DOHH2 (cell line): ENCODE measurements around the gene GNG8.
A peak's percentile ranks its signal among the peaks of the same experiment; 100 is the strongest.

ENCODE experiments used
- H3F3A ChIP-seq: fragments of 200-600 bp; sonication (generic), shearing (Covaris generic); 2 replicates; pipeline ENCODE4 v1.6.0; 2016; ENCODE audit warnings: antibody characterized with exemption, mild to moderate bottlenecking; ENCODE audit not compliant: control insufficient read depth, insufficient read depth
- H3K27ac ChIP-seq: fragments of 200-600 bp; sonication (generic); 2 replicates; pipeline ENCODE4 v1.5.1; 2014; ENCODE audit warnings: low read depth, mild to moderate bottlenecking, low read length, moderate library complexity
- H3K27me3 ChIP-seq: fragments of 200-600 bp; sonication (generic); 2 replicates; pipeline ENCODE4 v1.6.1; 2014; ENCODE audit warnings: mild to moderate bottlenecking, low read length, mixed read lengths; ENCODE audit not compliant: control insufficient read depth
- H3K36me3 ChIP-seq: fragments of 200-600 bp; sonication (generic); 2 replicates; pipeline ENCODE4 v1.6.1; 2014; ENCODE audit warnings: mild to moderate bottlenecking, low read length, moderate library complexity, mixed read lengths; ENCODE audit not compliant: control insufficient read depth
- H3K4me1 ChIP-seq: fragments of 200-600 bp; sonication (generic); 2 replicates; pipeline ENCODE4 v1.6.1; 2014; ENCODE audit warnings: mild to moderate bottlenecking, low read length, mixed read lengths; ENCODE audit not compliant: control insufficient read depth
- H3K4me2 ChIP-seq: fragments of 200-600 bp; sonication (generic); 2 replicates; pipeline ENCODE4 v1.6.0; 2014; ENCODE audit warnings: mild to moderate bottlenecking, low read length, moderate library complexity
- H3K4me3 ChIP-seq: fragments of 200-600 bp; sonication (generic); 2 replicates; pipeline ENCODE4 v1.5.1; 2014; ENCODE audit warnings: mild to moderate bottlenecking, low read length, mixed read lengths
- H3K79me2 ChIP-seq: fragments of 200-600 bp; sonication (generic); 2 replicates; pipeline ENCODE4 v1.6.1; 2014; ENCODE audit warnings: mild to moderate bottlenecking, low read length, mixed read lengths; ENCODE audit not compliant: control insufficient read depth
- H3K9me2 ChIP-seq: fragments of 200-600 bp; sonication (generic); replicated peaks from 2 replicates; pipeline ENCODE4 v1.6.1; 2014; ENCODE audit warnings: mild to moderate bottlenecking, low read length, mixed read lengths; ENCODE audit not compliant: control insufficient read depth
- H3K9me3 ChIP-seq: fragments of 200-600 bp; sonication (generic); 2 replicates; pipeline ENCODE4 v1.6.1; 2014; ENCODE audit warnings: antibody characterized with exemption, low read length, mixed read lengths; ENCODE audit not compliant: control insufficient read depth, insufficient read depth
- H4K20me1 ChIP-seq: fragments of 200-600 bp; sonication (generic); 2 replicates; pipeline ENCODE4 v1.6.0; 2014; ENCODE audit warnings: low read depth, mild to moderate bottlenecking, antibody characterized with exemption, low read length, moderate library complexity; ENCODE audit not compliant: control insufficient read depth, insufficient read depth
- EZH2phosphoT487 ChIP-seq: fragments of 200-600 bp; sonication (generic); IDR thresholded peaks from 2 replicates; pipeline ENCODE4 v1.6.1; 2017; ENCODE audit warnings: borderline replicate concordance, mild to moderate bottlenecking, antibody characterized with exemption, low read length, moderate library complexity, mixed read lengths
- TF ChIP-seq, protein P1 (sequence below): fragments of 200-600 bp; sonication (generic); IDR thresholded peaks from one replicate; pipeline ENCODE4 v1.5.1; 2014; ENCODE audit warnings: antibody characterized with exemption, mild to moderate bottlenecking, low read depth, low read length; ENCODE audit not compliant: poor library complexity, severe bottlenecking

Gene GNG8

DNA sequence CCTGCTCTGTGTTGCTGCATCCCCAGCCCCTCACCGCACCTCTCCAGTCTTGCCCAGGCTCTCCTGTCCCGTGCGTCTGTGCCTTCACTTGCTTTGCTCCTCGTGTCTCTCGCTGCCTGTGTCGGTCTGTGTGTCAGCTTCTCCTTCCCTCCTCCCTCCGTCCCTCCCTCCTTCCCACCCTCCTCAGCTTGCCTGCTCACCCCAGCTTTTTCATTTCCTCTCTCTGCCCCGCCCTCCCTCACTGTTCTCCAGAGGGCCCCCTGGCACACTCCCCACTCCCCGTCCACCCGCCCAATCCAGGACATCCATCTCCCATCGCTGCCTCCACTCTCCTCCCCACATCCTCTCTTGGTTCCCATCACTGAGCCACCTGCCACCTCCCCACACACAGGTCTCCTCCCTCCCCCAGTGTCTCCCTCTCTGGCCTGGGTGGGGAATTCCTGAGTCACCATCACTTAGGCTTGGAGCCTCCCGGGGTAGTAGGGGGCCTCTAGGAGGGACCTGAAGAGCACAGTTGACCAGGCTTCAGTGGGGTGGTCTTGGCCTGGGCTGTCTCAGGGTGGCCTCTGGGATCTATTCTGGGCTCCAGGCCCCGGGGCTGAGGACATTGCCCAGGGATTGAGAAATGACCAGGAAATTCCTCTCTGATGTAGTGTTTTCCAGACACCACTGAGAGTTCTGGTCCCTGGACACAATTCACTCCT, 10.9 kb downstream of the GNG8 start, which contains the start of gene PTGIR:
Gene PTGIR (minus strand): TSS at position 132 of the 704 bp plus-strand sequence. CDS start 864 bp downstream, outside the sequence.
- peak within 1 kb of the TSS; percentile 56 for H3K4me2 ChIP-seq
- H3K27ac ChIP-seq: no peak within 1 kb of the TSS
- H4K20me1 ChIP-seq: no peaks in the 10 kb centered on the region
- H3K27me3 ChIP-seq: peaks cover 5% of the 10 kb centered on the region
- TF ChIP-seq EZH2phosphoT487: no peak
- TF ChIP-seq, protein P1, sequence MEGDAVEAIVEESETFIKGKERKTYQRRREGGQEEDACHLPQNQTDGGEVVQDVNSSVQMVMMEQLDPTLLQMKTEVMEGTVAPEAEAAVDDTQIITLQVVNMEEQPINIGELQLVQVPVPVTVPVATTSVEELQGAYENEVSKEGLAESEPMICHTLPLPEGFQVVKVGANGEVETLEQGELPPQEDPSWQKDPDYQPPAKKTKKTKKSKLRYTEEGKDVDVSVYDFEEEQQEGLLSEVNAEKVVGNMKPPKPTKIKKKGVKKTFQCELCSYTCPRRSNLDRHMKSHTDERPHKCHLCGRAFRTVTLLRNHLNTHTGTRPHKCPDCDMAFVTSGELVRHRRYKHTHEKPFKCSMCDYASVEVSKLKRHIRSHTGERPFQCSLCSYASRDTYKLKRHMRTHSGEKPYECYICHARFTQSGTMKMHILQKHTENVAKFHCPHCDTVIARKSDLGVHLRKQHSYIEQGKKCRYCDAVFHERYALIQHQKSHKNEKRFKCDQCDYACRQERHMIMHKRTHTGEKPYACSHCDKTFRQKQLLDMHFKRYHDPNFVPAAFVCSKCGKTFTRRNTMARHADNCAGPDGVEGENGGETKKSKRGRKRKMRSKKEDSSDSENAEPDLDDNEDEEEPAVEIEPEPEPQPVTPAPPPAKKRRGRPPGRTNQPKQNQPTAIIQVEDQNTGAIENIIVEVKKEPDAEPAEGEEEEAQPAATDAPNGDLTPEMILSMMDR: no peak
- no peaks in the 10 kb centered on the region for H3K79me2 ChIP-seq
- no peaks in the 10 kb centered on the region for H3K36me3 ChIP-seq
- H3F3A ChIP-seq: no peaks in the 10 kb centered on the region
- peaks cover 22% of the 10 kb centered on the region for H3K4me1 ChIP-seq
- 0 out of 2 replicates have a peak within 1 kb of the TSS, but pooled peaks have one; percentile 24 for H3K4me3 ChIP-seq
- no peaks in the 10 kb centered on the region for H3K9me3 ChIP-seq
- H3K9me2 ChIP-seq: no peaks in the 10 kb centered on the region

DNA sequence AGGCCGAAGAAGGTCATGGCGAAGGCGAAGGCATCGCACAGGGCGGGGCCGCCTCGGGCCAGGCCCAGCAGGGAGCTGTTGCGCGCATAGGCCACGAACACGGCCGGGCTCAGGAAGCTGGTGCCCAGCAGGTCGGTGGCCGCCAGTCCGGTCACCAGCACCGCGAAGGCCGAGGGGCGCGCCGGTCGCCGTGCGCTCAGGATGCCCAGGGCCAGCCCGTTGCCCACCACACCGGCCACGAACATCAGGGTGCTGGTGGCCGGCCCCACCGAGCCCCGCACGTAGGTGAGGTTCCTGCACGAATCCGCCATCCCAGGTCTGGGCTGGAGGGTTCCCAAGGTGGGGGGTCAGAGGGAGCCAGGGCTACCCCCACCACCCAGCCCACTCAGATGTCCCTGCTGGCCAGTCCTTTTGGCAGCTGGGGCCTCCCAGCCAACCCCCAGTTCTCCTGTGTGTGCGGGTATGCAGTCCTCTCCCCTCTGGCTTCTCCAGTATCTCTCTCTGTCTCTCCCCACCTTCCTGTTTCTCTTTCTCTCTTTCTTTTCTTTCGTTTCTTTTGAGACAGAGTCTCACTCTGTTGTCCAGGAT, 12.0 kb downstream of the GNG8 start:
- Histone ChIP-seq H3K4me3 (no peak overlapping the region), H3K4me2 (0 out of 2 replicates have a peak overlapping the region, but pooled peaks have one; percentile 56), H3K4me1 (peaks cover 33% of the 10 kb centered on the region), H3K9me2 (no peaks in the 10 kb centered on the region), H3K9me3 (no peaks in the 10 kb centered on the region), H4K20me1 (no peaks in the 10 kb centered on the region), H3K27ac (no peak overlapping the region), H3K36me3 (no peaks in the 10 kb centered on the region), H3K27me3 (peaks cover 5% of the 10 kb centered on the region), H3F3A (peaks cover under 1% of the 10 kb centered on the region; the same call in 1 of the 2 replicates), H3K79me2 (no peaks in the 10 kb centered on the region)
- no peak for TF ChIP-seq EZH2phosphoT487
- TF ChIP-seq, protein P1: no peak

DNA sequence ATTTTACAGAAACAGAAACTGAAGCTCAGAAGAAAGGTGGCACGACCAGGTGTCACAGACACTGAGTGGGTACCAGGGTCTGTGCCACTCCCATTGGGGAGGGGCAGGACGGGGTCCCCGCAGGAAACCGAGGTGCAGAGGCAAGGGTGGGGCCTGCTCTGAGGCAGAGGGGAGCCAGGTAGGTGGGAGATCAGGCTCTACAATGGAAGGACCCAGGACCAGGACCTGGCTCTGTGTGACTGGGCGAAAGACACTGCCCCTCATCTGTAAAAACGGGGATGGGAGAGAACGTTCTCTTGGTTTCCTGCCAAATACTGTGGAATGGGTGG, 13.9 kb downstream of the GNG8 start:
- no peak overlapping the region for H3K4me3 ChIP-seq
- H3K9me2 ChIP-seq: no peaks in the 10 kb centered on the region
- H3K27me3 ChIP-seq: peaks cover 5% of the 10 kb centered on the region
- TF ChIP-seq EZH2phosphoT487: no peak
- TF ChIP-seq, protein P1: no peak
- no peaks in the 10 kb centered on the region for H3K36me3 ChIP-seq
- no peaks in the 10 kb centered on the region for H3K9me3 ChIP-seq
- no peaks in the 10 kb centered on the region for H3K79me2 ChIP-seq
- no peak overlapping the region for H3K27ac ChIP-seq
- peaks cover 45% of the 10 kb centered on the region for H3K4me1 ChIP-seq
- peaks cover 7% of the 10 kb centered on the region for H3F3A ChIP-seq
- H3K4me2 ChIP-seq: no peak overlapping the region
- H4K20me1 ChIP-seq: no peaks in the 10 kb centered on the region
